Measurements from ENCODE around the gene GIPC2.
"Not testable (repeated sequence)": the region's sequence is repeated elsewhere in the genome, so short reads cannot be mapped to it uniquely, and the experiment has no call there.

Gene GIPC2

GRCh38 chr1:78068681-78069283 lies 23.0 kb downstream of the GIPC2 start:
- no peak for DNase-seq (ENCODE audit: low read depth, low spot score)

- no peak for DNase-seq (ENCODE audit: low read depth, low spot score)
Observed at GRCh38 chr1:78069784-78070183, 24.0 kb downstream of the GIPC2 start.

GRCh38 chr1:78070210-78070609 lies 24.4 kb downstream of the GIPC2 start:
- no peak for DNase-seq (ENCODE audit: low read depth, low spot score)

- no peak for DNase-seq (ENCODE audit: low read depth, low spot score)
Observed at GRCh38 chr1:78070758-78071157, 25.0 kb downstream of the GIPC2 start.

- no peak for DNase-seq (ENCODE audit: low read depth, low spot score)
Observed at GRCh38 chr1:78071696-78072095, 25.9 kb downstream of the GIPC2 start.

GRCh38 chr1:78072216-78072615 lies 26.4 kb downstream of the GIPC2 start:
- no peak for DNase-seq (ENCODE audit: low read depth, low spot score)

- DNase-seq (ENCODE audit: low read depth, low spot score) = no peak
Observed at GRCh38 chr1:78073441-78073840, 27.7 kb downstream of the GIPC2 start.

- DNase-seq (ENCODE audit: low read depth, low spot score) = no peak
Observed at GRCh38 chr1:78075621-78076020, 29.9 kb downstream of the GIPC2 start.

- no peak for DNase-seq (ENCODE audit: low read depth, low spot score)
Observed at GRCh38 chr1:78078358-78078757, 32.6 kb downstream of the GIPC2 start.

- DNase-seq (ENCODE audit: low read depth, low spot score) = no peak
Observed at GRCh38 chr1:78079580-78079979, 33.8 kb downstream of the GIPC2 start.

- DNase-seq (ENCODE audit: low read depth, low spot score) = no peak
Observed at GRCh38 chr1:78080767-78081166, 35.0 kb downstream of the GIPC2 start.

- no peak for DNase-seq (ENCODE audit: low read depth, low spot score)
Observed at GRCh38 chr1:78081980-78082860, 36.5 kb downstream of the GIPC2 start.

- not testable (repeated sequence) for DNase-seq (ENCODE audit: low read depth, low spot score)
Observed at GRCh38 chr1:78084639-78085038, 38.9 kb downstream of the GIPC2 start.

- no peak for DNase-seq (ENCODE audit: low read depth, low spot score)
Observed at GRCh38 chr1:78086697-78087096, 40.9 kb downstream of the GIPC2 start.

GRCh38 chr1:78088015-78088414 lies 42.2 kb downstream of the GIPC2 start:
- no peak for DNase-seq (ENCODE audit: low read depth, low spot score)

- no peak for DNase-seq (ENCODE audit: low read depth, low spot score)
Observed at GRCh38 chr1:78088486-78088885, 42.7 kb downstream of the GIPC2 start.

GRCh38 chr1:78089010-78089409 lies 43.2 kb downstream of the GIPC2 start:
- DNase-seq (ENCODE audit: low read depth, low spot score) = no peak

GRCh38 chr1:78090472-78091133 lies 44.8 kb downstream of the GIPC2 start:
- no peak for DNase-seq (ENCODE audit: low read depth, low spot score)

GRCh38 chr1:78091215-78091813 lies 45.5 kb downstream of the GIPC2 start:
- no peak for DNase-seq (ENCODE audit: low read depth, low spot score)

- no peak for DNase-seq (ENCODE audit: low read depth, low spot score)
Observed at GRCh38 chr1:78091886-78092285, 46.1 kb downstream of the GIPC2 start.

GRCh38 chr1:78092643-78093042 lies 46.9 kb downstream of the GIPC2 start:
- no peak for DNase-seq (ENCODE audit: low read depth, low spot score)

- no peak for DNase-seq (ENCODE audit: low read depth, low spot score)
Observed at GRCh38 chr1:78093560-78093959, 47.8 kb downstream of the GIPC2 start.

Measured in iPS DF 19.7 (cell line).